OCI-LY1 (cell line): ENCODE results near the gene DEPP1.

Experiments
- H2AFZ ChIP-seq: fragments of 200-600 bp; sonication (generic), shearing (Covaris generic); 2 replicates; pipeline ENCODE4 v1.6.0; 2014; ENCODE audit warnings: antibody characterized with exemption, mild to moderate bottlenecking, low read length
- H3F3A ChIP-seq: fragments of 200-600 bp; sonication (generic), shearing (Covaris generic); 2 replicates; pipeline ENCODE4 v1.6.0; 2014; ENCODE audit warnings: mild to moderate bottlenecking, antibody characterized with exemption, low read length, moderate library complexity; ENCODE audit not compliant: insufficient read depth
- H3K27ac ChIP-seq: fragments of 200-600 bp; sonication (generic); 2 replicates; pipeline ENCODE4 v1.5.1; 2014; ENCODE audit warnings: low read length, mixed run types, mild to moderate bottlenecking, low read depth; ENCODE audit not compliant: poor library complexity, severe bottlenecking
- H3K27me3 ChIP-seq: fragments of 200-600 bp; sonication (generic); 2 replicates; pipeline ENCODE4 v1.6.0; 2014; ENCODE audit warnings: antibody characterized with exemption, mild to moderate bottlenecking, low read length, moderate library complexity; ENCODE audit not compliant: insufficient read depth
- H3K36me3 ChIP-seq: fragments of 200-600 bp; sonication (generic); 2 replicates; pipeline ENCODE4 v1.6.1; 2014; ENCODE audit warnings: mild to moderate bottlenecking, antibody characterized with exemption, low read length, moderate library complexity, mixed read lengths; ENCODE audit not compliant: insufficient read depth
- H3K4me1 ChIP-seq: fragments of 200-600 bp; sonication (generic); 2 replicates; pipeline ENCODE4 v1.5.1; 2014; ENCODE audit warnings: mild to moderate bottlenecking, low read length, moderate library complexity; ENCODE audit not compliant: insufficient read depth, severe bottlenecking
- H3K4me2 ChIP-seq: fragments of 200-600 bp; sonication (generic), shearing (Covaris generic); 2 replicates; pipeline ENCODE4 v1.6.1; 2014; ENCODE audit warnings: low read length
- H3K4me3 ChIP-seq: fragments of 200-600 bp; sonication (generic); 2 replicates; pipeline ENCODE4 v1.5.1; 2014; ENCODE audit warnings: low read length, low read depth, mild to moderate bottlenecking, mixed read lengths; ENCODE audit not compliant: poor library complexity, severe bottlenecking
- H3K79me2 ChIP-seq: fragments of 200-600 bp; shearing (Covaris generic); 2 replicates; pipeline ENCODE4 v1.6.1; 2016; ENCODE audit warnings: mixed run types, low read length, mixed read lengths; ENCODE audit not compliant: insufficient read depth
- H3K9ac ChIP-seq: fragments of 200-600 bp; sonication (generic), shearing (Covaris generic); 2 replicates; pipeline ENCODE4 v1.6.1; 2014; ENCODE audit warnings: mild to moderate bottlenecking, low read length, mixed read lengths
- H3K9me2 ChIP-seq: fragments of 200-600 bp; sonication (generic), shearing (Covaris generic); 2 replicates; pipeline ENCODE4 v1.6.1; 2014; ENCODE audit warnings: low read depth, mild to moderate bottlenecking, low read length, mixed read lengths
- H3K9me3 ChIP-seq: fragments of 200-600 bp; shearing (Covaris generic); 2 replicates; pipeline ENCODE4 v1.6.1; 2014; ENCODE audit warnings: low read length, mixed read lengths
- H4K20me1 ChIP-seq: fragments of 200-600 bp; sonication (generic), shearing (Covaris generic); 2 replicates; pipeline ENCODE4 v1.6.0; 2016; ENCODE audit warnings: mild to moderate bottlenecking, low read length; ENCODE audit not compliant: insufficient read depth
- EZH2 ChIP-seq: fragments of 200-600 bp; sonication (generic), shearing (Covaris generic); IDR thresholded peaks from 2 replicates; pipeline ENCODE4 v1.8.0; 2017; ENCODE audit warnings: borderline replicate concordance, mixed run types, mild to moderate bottlenecking, antibody characterized with exemption, low read length, moderate library complexity, mixed read lengths
- TF ChIP-seq, protein P1 (sequence below): fragments of 200-600 bp; sonication (generic), shearing (Covaris generic); IDR thresholded peaks from 2 replicates; pipeline ENCODE4 v1.5.1; 2017; ENCODE audit warnings: mild to moderate bottlenecking, antibody characterized with exemption, low read length, moderate library complexity, mixed read lengths

The DEPP1 gene

GRCh38 chr10:44978213-44978569 lies 418 bp downstream of the DEPP1 start:
- H3K79me2 ChIP-seq, result no peaks in the 10 kb centered on the region
- TF ChIP-seq, protein P1, sequence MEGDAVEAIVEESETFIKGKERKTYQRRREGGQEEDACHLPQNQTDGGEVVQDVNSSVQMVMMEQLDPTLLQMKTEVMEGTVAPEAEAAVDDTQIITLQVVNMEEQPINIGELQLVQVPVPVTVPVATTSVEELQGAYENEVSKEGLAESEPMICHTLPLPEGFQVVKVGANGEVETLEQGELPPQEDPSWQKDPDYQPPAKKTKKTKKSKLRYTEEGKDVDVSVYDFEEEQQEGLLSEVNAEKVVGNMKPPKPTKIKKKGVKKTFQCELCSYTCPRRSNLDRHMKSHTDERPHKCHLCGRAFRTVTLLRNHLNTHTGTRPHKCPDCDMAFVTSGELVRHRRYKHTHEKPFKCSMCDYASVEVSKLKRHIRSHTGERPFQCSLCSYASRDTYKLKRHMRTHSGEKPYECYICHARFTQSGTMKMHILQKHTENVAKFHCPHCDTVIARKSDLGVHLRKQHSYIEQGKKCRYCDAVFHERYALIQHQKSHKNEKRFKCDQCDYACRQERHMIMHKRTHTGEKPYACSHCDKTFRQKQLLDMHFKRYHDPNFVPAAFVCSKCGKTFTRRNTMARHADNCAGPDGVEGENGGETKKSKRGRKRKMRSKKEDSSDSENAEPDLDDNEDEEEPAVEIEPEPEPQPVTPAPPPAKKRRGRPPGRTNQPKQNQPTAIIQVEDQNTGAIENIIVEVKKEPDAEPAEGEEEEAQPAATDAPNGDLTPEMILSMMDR, result no peak
- TF ChIP-seq EZH2, result no peak
- no peak overlapping the region for H3K27ac ChIP-seq
- no peaks in the 10 kb centered on the region for H3K9me3 ChIP-seq
- H2AFZ ChIP-seq, result no peak overlapping the region
- no peaks in the 10 kb centered on the region for H3K36me3 ChIP-seq
- H4K20me1 ChIP-seq, result no peaks in the 10 kb centered on the region
- no peak overlapping the region for H3K4me3 ChIP-seq
- no peaks in the 10 kb centered on the region for H3K9me2 ChIP-seq
- no peak overlapping the region for H3K9ac ChIP-seq
- H3F3A ChIP-seq, result no peaks in the 10 kb centered on the region
- peaks cover 3% of the 10 kb centered on the region; the same call in 1 of the 2 replicates for H3K27me3 ChIP-seq
- H3K4me2 ChIP-seq, result no peak overlapping the region
- H3K4me1 ChIP-seq, result peaks cover 15% of the 10 kb centered on the region

DNA sequence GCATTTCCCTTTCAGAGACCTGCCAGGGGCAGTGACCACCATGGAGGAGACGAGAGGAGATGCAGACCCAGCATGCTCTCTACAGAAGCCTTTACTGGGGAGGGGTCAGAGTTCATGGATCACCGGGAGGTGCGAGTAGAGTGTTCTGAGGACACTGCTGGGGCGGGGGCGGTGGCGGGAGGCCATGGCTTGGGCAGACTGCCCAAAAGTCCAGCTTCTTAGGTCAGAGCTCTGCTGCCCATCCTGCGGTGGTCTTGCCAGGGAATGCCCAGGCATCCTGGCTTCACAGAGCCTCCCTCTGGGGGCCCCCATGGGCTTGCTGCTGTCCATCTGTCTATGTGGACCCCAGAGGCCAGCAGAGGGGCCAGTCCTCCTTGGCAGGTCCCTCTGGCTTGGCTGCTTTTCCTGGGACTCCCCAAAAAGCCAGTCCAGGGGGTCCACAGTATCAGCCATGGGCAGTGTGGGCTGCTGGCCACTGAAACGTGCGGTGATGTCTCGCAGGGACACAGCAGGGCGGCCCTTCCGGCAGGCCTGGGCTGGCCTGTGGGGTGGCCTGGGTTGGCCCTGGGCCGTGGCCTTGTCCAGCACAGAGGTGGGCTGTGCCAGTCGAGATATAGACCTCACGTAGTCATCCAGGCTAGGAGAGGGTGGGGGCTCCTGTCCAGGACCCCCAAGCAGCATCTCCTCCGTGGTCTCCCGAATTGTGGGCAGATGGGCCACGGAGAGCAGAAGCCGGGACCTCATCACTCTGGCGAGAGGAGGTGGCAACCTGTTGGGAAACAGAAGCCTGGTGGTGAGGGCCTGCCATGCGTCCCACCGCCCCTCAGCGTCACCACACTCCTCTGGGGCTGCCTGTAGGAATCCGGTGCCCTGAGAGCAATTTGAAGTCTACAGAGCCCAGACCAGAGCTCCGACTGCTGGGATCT lies 1.1 kb downstream of the DEPP1 start:
- Histone ChIP-seq H3K4me1 (peaks cover 15% of the 10 kb centered on the region), H3K9ac (no peak overlapping the region), H3F3A (no peaks in the 10 kb centered on the region), H4K20me1 (no peaks in the 10 kb centered on the region), H3K9me2 (no peaks in the 10 kb centered on the region), H3K4me2 (no peak overlapping the region), H3K9me3 (no peaks in the 10 kb centered on the region), H3K27me3 (peaks cover 3% of the 10 kb centered on the region; the same call in 1 of the 2 replicates), H3K27ac (no peak overlapping the region), H2AFZ (no peak overlapping the region), H3K4me3 (no peak overlapping the region), H3K36me3 (no peaks in the 10 kb centered on the region), H3K79me2 (no peaks in the 10 kb centered on the region)
- TF ChIP-seq, protein P1, result no peak
- no peak for TF ChIP-seq EZH2

- H3K9ac ChIP-seq, result no peak overlapping the region
These were observed 2.0 kb downstream of the DEPP1 start for GRCh38 chr10:44976352-44977198.

More at GRCh38 chr10:44976352-44977198, 2.0 kb downstream of the DEPP1 start:
- Histone ChIP-seq H2AFZ (no peak overlapping the region), H3K79me2 (no peaks in the 10 kb centered on the region), H3K9me2 (no peaks in the 10 kb centered on the region), H3F3A (no peaks in the 10 kb centered on the region), H3K4me3 (no peak overlapping the region), H3K27ac (no peak overlapping the region), H3K4me2 (no peak overlapping the region), H3K4me1 (peaks cover 15% of the 10 kb centered on the region), H3K9me3 (no peaks in the 10 kb centered on the region), H3K36me3 (no peaks in the 10 kb centered on the region), H4K20me1 (no peaks in the 10 kb centered on the region), H3K27me3 (peaks cover 3% of the 10 kb centered on the region; the same call in 1 of the 2 replicates)
- no peak for TF ChIP-seq EZH2
- TF ChIP-seq, protein P1, result no peak
